Measurements from ENCODE around the gene CDH13. TPM values are rescaled to one million over a fixed set of nuclear protein-coding genes. Genes with fewer than 3 reads are reported as not detected.

CDH13 gene
- total RNA-seq, 2 experiments from 2014 or later = not detected

GRCh38 chr16:83211711-83212110 is 584.9 kb downstream of the CDH13 start:
- TF ChIP-seq CTCF (conservative IDR thresholded peaks at IDR 0.05; ENCODE audit: low read length) (no peak), EZH2phosphoT487 (IDR thresholded peaks at IDR 0.05; ENCODE audit: borderline replicate concordance, low read depth, low read length) (no peak)
- Histone ChIP-seq H3K4me2 (ENCODE audit: low read length) (peak overlapping the region; percentile 36), H3K4me1 (ENCODE audit: insufficient read depth, low read length, poor library complexity, severe bottlenecking) (peaks cover 21% of the 10 kb centered on the region), H2AFZ (ENCODE audit: low read length) (peak overlapping the region; percentile 30; the same call in 1 of the 2 replicates), H3K4me3 (ENCODE audit: low read depth, low read length, poor library complexity, severe bottlenecking) (no peak overlapping the region), H3K9me3 (ENCODE audit: low read length) (no peaks in the 10 kb centered on the region), H3K79me2 (ENCODE audit: insufficient read depth, low read depth, low read length) (no peaks in the 10 kb centered on the region), H3K9me2 (ENCODE audit: insufficient read depth, low read length) (no peaks in the 10 kb centered on the region), H3K27ac (ENCODE audit: low read depth, low read length, poor library complexity, severe bottlenecking) (no peak overlapping the region), H4K20me1 (ENCODE audit: insufficient read depth, low read length) (no peaks in the 10 kb centered on the region), H3K36me3 (ENCODE audit: insufficient read depth, low read length) (no peaks in the 10 kb centered on the region)
- DNase-seq (ENCODE audit: low spot score) = peak; percentile 21
- BruUV-seq (replicated peaks) = no TSS peak
- ChIA-PET POLR2A (interaction anchor here (0.6 to 1.0 kb wide), 2 partner anchors 97 to 255 kb away, joined by 3 to 6 read pairs; no protein-coding TSS in a partner anchor), CTCF (ENCODE audit: unreplicated experiment) (no interaction called here)
- intact Hi-C loops (cut with micrococcal nuclease; ENCODE audit: unreplicated experiment) = no loop called here

DNA sequence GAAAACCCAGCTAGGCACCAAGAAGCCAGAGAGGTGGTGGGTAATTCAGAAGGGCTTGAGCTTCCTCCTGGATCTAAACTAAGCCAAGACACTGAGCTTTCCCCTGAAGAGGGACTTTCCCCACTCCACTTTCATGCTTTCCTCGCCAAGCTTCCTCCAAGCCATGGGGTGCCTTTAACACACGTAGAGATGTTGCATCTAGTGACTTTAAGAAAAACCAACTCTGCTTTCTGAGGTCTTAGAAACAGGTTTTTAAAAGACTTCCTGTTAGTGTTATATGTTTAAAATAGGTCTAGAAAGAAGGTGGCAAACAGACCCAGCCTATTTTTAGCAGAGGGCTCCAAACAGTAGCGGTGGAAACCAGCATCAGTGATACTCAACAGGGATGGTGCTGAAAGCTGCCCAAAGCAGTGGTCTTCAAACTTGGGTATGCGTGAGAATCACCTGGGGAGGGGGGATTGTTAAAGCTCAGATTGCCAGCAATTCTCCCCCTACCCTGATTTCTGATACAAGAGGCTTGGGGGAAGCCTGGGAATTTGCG is 585.6 kb downstream of the CDH13 start:
- no TSS peak for BruUV-seq (replicated peaks)
- Histone ChIP-seq H3K4me1 (ENCODE audit: insufficient read depth, low read length, poor library complexity, severe bottlenecking) (peaks cover 21% of the 10 kb centered on the region), H4K20me1 (ENCODE audit: insufficient read depth, low read length) (no peaks in the 10 kb centered on the region), H3K27ac (ENCODE audit: low read depth, low read length, poor library complexity, severe bottlenecking) (no peak overlapping the region), H3K4me3 (ENCODE audit: low read depth, low read length, poor library complexity, severe bottlenecking) (no peak overlapping the region), H3K4me2 (ENCODE audit: low read length) (peak overlapping the region; percentile 36), H3K9me2 (ENCODE audit: insufficient read depth, low read length) (no peaks in the 10 kb centered on the region), H2AFZ (ENCODE audit: low read length) (peak overlapping the region; percentile 30; the same call in 1 of the 2 replicates), H3K36me3 (ENCODE audit: insufficient read depth, low read length) (no peaks in the 10 kb centered on the region), H3K9me3 (ENCODE audit: low read length) (no peaks in the 10 kb centered on the region), H3K79me2 (ENCODE audit: insufficient read depth, low read depth, low read length) (no peaks in the 10 kb centered on the region)
- ChIA-PET POLR2A (interaction anchor here (0.6 to 1.0 kb wide), 2 partner anchors 98 to 256 kb away, joined by 3 to 6 read pairs; no protein-coding TSS in a partner anchor), CTCF (ENCODE audit: unreplicated experiment) (interaction anchor here (0.6 kb wide), 1 partner anchor 399 kb away, joined by 3 read pairs; no protein-coding TSS in a partner anchor)
- TF ChIP-seq CTCF (conservative IDR thresholded peaks at IDR 0.05; ENCODE audit: low read length) (no peak), EZH2phosphoT487 (IDR thresholded peaks at IDR 0.05; ENCODE audit: borderline replicate concordance, low read depth, low read length) (no peak)
- DNase-seq (ENCODE audit: low spot score) = peak; percentile 41
- intact Hi-C loops (cut with micrococcal nuclease; ENCODE audit: unreplicated experiment) = no loop called here

GRCh38 chr16:83214671-83215070 is 587.9 kb downstream of the CDH13 start:
- H2AFZ ChIP-seq (ENCODE audit: low read length) = no peak overlapping the region
- peaks cover 21% of the 10 kb centered on the region for H3K4me1 ChIP-seq (ENCODE audit: insufficient read depth, low read length, poor library complexity, severe bottlenecking)
- no peaks in the 10 kb centered on the region for H3K79me2 ChIP-seq (ENCODE audit: insufficient read depth, low read depth, low read length)
- ChIA-PET CTCF (ENCODE audit: unreplicated experiment) (no interaction called here), POLR2A (interaction anchor here (0.6 kb wide), 1 partner anchor 335 kb away, joined by 3 read pairs; no protein-coding TSS in a partner anchor)
- BruUV-seq (replicated peaks) = no TSS peak
- DNase-seq (ENCODE audit: low spot score) = no peak
- no peaks in the 10 kb centered on the region for H3K9me2 ChIP-seq (ENCODE audit: insufficient read depth, low read length)
- no peak overlapping the region for H3K4me3 ChIP-seq (ENCODE audit: low read depth, low read length, poor library complexity, severe bottlenecking)
- intact Hi-C loops (cut with micrococcal nuclease; ENCODE audit: unreplicated experiment) = loop anchor here (1.0 to 5.0 kb wide), 3 partner anchors 77 to 952 kb away; no protein-coding TSS in a partner anchor
- no peaks in the 10 kb centered on the region for H3K36me3 ChIP-seq (ENCODE audit: insufficient read depth, low read length)
- H3K27ac ChIP-seq (ENCODE audit: low read depth, low read length, poor library complexity, severe bottlenecking) = no peak overlapping the region
- TF ChIP-seq CTCF (conservative IDR thresholded peaks at IDR 0.05; ENCODE audit: low read length) (no peak), EZH2phosphoT487 (IDR thresholded peaks at IDR 0.05; ENCODE audit: borderline replicate concordance, low read depth, low read length) (no peak)
- no peaks in the 10 kb centered on the region for H3K9me3 ChIP-seq (ENCODE audit: low read length)
- no peaks in the 10 kb centered on the region for H4K20me1 ChIP-seq (ENCODE audit: insufficient read depth, low read length)
- no peak overlapping the region for H3K4me2 ChIP-seq (ENCODE audit: low read length)

All from OCI-LY7 (cell line).